ENCODE data around the gene LRRTM2. TPM values are rescaled to one million over a fixed set of nuclear protein-coding genes. Genes with fewer than 3 reads are reported as not detected.
A peak's percentile ranks its signal among the peaks of the same experiment; 100 is the strongest.

LRRTM2 gene
- total and polyA plus RNA-seq, 5 donors, result 0.07 to 0.31 (median 0.17) TPM; not detected in 2

GRCh38 chr5:138878437-138879235 is 3.5 kb upstream of the LRRTM2 start:
- no peaks in the 10 kb centered on the region for H3K9me3 ChIP-seq (ENCODE audit: control insufficient read depth, low read length)
- intact Hi-C loops (cut with DNase I), result no loop called here
- DNase-seq (peak in 2 of 3 donors; percentile 18 to 52), ATAC-seq (no peak)
- no peak overlapping the region for H3K4me3 ChIP-seq (ENCODE audit: low read length)
- no peak overlapping the region for H3K27ac ChIP-seq (ENCODE audit: low read length)
- no peaks in the 10 kb centered on the region for H3K27me3 ChIP-seq (ENCODE audit: control insufficient read depth, insufficient read depth)
- H3K4me1 ChIP-seq (ENCODE audit: control insufficient read depth, insufficient read depth, low read length), result peaks cover 14% of the 10 kb centered on the region
- 56% methylated on average over 7 of the region's 7 CpGs for WGBS

- no peak overlapping the region for H3K27ac ChIP-seq (ENCODE audit: low read length)
- DNase-seq (no peak), ATAC-seq (no peak)
- H3K4me3 ChIP-seq (ENCODE audit: low read length), result no peak overlapping the region
- H3K27me3 ChIP-seq (ENCODE audit: control insufficient read depth, insufficient read depth), result no peaks in the 10 kb centered on the region
- H3K9me3 ChIP-seq (ENCODE audit: control insufficient read depth, low read length), result no peaks in the 10 kb centered on the region
- intact Hi-C loops (cut with DNase I), result no loop called here
- H3K4me1 ChIP-seq (ENCODE audit: control insufficient read depth, insufficient read depth, low read length), result peaks cover 14% of the 10 kb centered on the region
- 96% methylated on average over 4 of the region's 4 CpGs for WGBS
Observed at GRCh38 chr5:138876811-138877210, 1.7 kb upstream of the LRRTM2 start.

DNA sequence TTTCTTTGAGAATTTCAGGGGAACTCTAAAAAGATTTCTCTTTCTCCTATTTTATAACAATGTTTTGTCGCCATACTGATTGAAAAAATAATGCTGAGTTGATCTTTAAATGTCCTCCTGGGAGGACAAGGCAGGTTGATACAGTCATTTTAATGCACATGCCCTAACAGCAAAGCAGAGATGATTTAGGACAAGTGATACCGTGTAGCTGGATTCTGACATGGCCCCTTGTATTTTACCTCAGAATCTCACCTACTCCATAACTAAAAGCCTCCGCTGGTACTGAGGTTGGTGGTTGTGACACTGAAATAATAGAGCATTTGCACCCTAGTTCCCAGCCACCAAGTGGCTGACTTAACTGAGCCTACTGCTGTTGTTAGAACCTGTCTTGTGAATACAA is 811 bp upstream of the LRRTM2 start:
- ATAC-seq, result no peak
- intact Hi-C loops (cut with DNase I), result no loop called here
- Histone ChIP-seq H3K4me1 (ENCODE audit: control insufficient read depth, insufficient read depth, low read length) (peaks cover 14% of the 10 kb centered on the region), H3K27me3 (ENCODE audit: control insufficient read depth, insufficient read depth) (no peaks in the 10 kb centered on the region), H3K4me3 (ENCODE audit: low read length) (no peak overlapping the region), H3K9me3 (ENCODE audit: control insufficient read depth, low read length) (no peaks in the 10 kb centered on the region), H3K27ac (ENCODE audit: low read length) (no peak overlapping the region)
- 95% methylated on average over 3 of the region's 3 CpGs for WGBS
- DNase-seq, result no peak

DNA sequence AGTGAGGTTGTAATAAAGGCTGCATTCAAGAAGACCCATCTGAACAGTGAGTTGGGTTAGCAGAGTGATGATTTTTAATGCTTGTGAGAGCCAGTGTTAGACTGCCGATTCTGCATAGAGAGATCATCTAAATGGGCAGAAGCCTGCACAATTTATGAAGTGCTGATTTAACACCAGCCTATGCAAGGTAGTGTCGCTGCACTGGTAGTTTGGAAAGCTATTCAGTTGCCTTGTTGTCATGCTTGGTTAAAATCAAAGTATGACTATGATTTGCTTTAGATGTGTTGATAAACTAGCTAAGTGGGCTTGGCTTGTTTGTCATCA is 379 bp upstream of the LRRTM2 start:
- no peak overlapping the region for H3K4me3 ChIP-seq (ENCODE audit: low read length)
- 72% methylated on average over 2 of the region's 2 CpGs for WGBS
- DNase-seq (no peak), ATAC-seq (no peak)
- H3K27me3 ChIP-seq (ENCODE audit: control insufficient read depth, insufficient read depth), result no peaks in the 10 kb centered on the region
- no peaks in the 10 kb centered on the region for H3K9me3 ChIP-seq (ENCODE audit: control insufficient read depth, low read length)
- intact Hi-C loops (cut with DNase I), result no loop called here
- no peak overlapping the region for H3K27ac ChIP-seq (ENCODE audit: low read length)
- peaks cover 14% of the 10 kb centered on the region for H3K4me1 ChIP-seq (ENCODE audit: control insufficient read depth, insufficient read depth, low read length)

- intact Hi-C loops (cut with DNase I), result no loop called here
- ATAC-seq (no peak), DNase-seq (no peak)
- 65% methylated on average over 6 of the region's 6 CpGs for WGBS
- Histone ChIP-seq H3K4me3 (ENCODE audit: low read length) (no peak overlapping the region), H3K4me1 (ENCODE audit: control insufficient read depth, insufficient read depth, low read length) (peaks cover 11% of the 10 kb centered on the region), H3K9me3 (ENCODE audit: control insufficient read depth, low read length) (no peaks in the 10 kb centered on the region), H3K27me3 (ENCODE audit: control insufficient read depth, insufficient read depth) (no peaks in the 10 kb centered on the region), H3K27ac (ENCODE audit: low read length) (no peak overlapping the region)
Observed at GRCh38 chr5:138874241-138874640, 894 bp downstream of the LRRTM2 start.

DNA sequence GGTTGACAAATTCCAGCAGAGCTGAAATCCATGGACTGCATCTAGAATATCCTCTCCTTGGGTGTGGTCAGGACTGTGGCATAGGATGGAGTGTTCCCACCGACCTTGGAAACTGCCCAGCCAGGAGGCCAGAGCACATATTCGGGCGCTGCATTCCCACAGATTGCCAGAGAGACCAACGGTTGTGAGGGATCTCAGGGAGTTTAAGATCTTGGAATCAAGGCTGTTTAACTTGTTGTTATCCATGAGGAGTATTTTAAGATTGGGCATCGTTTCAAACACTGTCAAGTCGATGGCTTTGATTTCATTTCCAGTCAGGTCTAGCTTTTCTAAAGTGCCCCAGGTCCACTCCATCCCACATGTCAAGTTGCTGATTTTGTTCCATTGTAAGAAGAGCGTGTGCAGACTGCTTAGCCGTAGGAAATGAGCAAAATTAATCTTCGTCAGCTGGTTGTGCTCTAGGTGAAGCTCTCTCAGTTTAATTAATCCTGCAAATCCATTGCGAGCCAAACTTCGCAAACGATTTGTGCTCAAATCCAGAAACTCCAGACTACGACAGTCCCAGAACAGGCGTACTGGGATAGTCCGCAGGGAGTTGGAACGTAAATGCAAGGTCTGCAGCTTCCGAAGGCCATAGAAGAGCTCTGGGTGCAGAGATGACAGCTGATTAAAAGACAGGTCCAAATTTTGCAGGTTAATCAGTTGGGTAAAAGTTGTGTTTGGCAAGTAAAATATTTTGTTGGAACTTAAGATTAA is 1.5 kb downstream of the LRRTM2 start:
- no peak overlapping the region for H3K27ac ChIP-seq (ENCODE audit: low read length)
- H3K4me3 ChIP-seq (ENCODE audit: low read length), result no peak overlapping the region
- 71% methylated on average over 17 of the region's 17 CpGs for WGBS
- no peaks in the 10 kb centered on the region for H3K27me3 ChIP-seq (ENCODE audit: control insufficient read depth, insufficient read depth)
- peaks cover 8% of the 10 kb centered on the region for H3K4me1 ChIP-seq (ENCODE audit: control insufficient read depth, insufficient read depth, low read length)
- intact Hi-C loops (cut with DNase I), result no loop called here
- DNase-seq (no peak), ATAC-seq (no peak)
- no peaks in the 10 kb centered on the region for H3K9me3 ChIP-seq (ENCODE audit: control insufficient read depth, low read length)

GRCh38 chr5:138872841-138873465 is 2.2 kb downstream of the LRRTM2 start:
- no peak overlapping the region for H3K4me3 ChIP-seq (ENCODE audit: low read length)
- 73% methylated on average over 6 of the region's 6 CpGs for WGBS
- no peak overlapping the region for H3K27ac ChIP-seq (ENCODE audit: low read length)
- intact Hi-C loops (cut with DNase I), result no loop called here
- H3K4me1 ChIP-seq (ENCODE audit: control insufficient read depth, insufficient read depth, low read length), result peaks cover 12% of the 10 kb centered on the region
- no peak for DNase-seq
- no peaks in the 10 kb centered on the region for H3K9me3 ChIP-seq (ENCODE audit: control insufficient read depth, low read length)
- no peaks in the 10 kb centered on the region for H3K27me3 ChIP-seq (ENCODE audit: control insufficient read depth, insufficient read depth)
- ATAC-seq, result no peak

DNA sequence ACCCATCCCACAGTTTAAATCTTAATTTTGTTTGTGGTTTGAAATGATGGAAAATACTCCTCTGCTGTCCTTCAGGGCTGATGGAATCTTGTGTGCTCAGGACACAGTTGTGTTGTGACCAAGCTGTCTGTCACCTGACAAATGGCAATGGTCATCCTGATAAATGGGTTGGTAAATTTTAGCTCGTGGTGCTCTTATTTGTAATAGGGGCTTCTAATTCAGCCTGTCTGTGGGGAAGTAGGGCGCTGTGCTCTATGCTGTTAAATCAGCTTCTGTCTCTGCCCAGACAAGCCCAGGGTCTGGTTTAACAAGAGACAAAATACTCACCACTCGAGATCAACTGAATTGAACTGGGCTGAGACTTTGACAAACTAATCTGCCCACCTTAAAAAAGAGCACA is 4.5 kb downstream of the LRRTM2 start:
- intact Hi-C loops (cut with DNase I), result no loop called here
- no peaks in the 10 kb centered on the region for H3K9me3 ChIP-seq (ENCODE audit: control insufficient read depth, low read length)
- no peaks in the 10 kb centered on the region for H3K27me3 ChIP-seq (ENCODE audit: control insufficient read depth, insufficient read depth)
- no peak overlapping the region for H3K4me3 ChIP-seq (ENCODE audit: low read length)
- 56% methylated on average over 3 of the region's 3 CpGs for WGBS
- DNase-seq (no peak), ATAC-seq (no peak)
- H3K4me1 ChIP-seq (ENCODE audit: control insufficient read depth, insufficient read depth, low read length), result peaks cover 10% of the 10 kb centered on the region
- no peak overlapping the region for H3K27ac ChIP-seq (ENCODE audit: low read length)

DNA sequence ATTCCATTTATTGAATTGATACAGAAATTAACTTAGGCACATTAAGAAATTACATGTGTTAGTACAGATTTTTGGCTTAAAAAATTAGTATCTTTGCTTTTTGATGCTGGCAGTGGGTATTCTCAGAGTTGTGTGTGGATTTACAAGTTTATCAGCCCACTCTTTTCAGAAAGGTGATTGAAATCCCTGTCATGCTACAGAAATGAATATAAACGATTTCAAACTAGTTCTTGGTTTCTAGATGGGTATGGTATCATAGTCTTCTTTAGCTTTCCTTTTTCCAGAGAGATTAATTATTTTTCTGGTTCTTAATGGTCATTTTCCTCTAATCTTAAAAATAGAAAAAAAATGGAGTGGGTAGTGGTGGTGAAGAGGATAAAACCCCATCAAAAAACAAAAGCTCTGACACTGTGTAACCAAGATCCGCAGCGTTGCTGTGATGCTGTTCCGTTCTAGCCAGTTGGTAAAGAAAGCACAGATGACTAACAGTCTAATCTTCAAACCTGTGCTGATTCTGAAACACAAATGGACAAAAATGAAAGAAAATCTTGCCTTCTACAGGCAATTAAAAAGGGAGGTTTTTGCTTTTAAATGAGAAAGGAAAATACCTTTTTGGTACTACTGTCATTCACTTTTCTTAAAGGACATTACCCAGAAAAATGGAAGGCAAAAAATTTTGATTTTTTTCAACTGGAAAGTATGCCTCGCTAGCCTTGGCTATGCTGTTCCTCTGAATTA is 5.2 kb downstream of the LRRTM2 start:
- DNase-seq (no peak), ATAC-seq (peak; percentile 68 to 79)
- Histone ChIP-seq H3K27me3 (ENCODE audit: control insufficient read depth, insufficient read depth) (no peaks in the 10 kb centered on the region), H3K4me3 (ENCODE audit: low read length) (no peak overlapping the region), H3K9me3 (ENCODE audit: control insufficient read depth, low read length) (no peaks in the 10 kb centered on the region), H3K27ac (ENCODE audit: low read length) (no peak overlapping the region), H3K4me1 (ENCODE audit: control insufficient read depth, insufficient read depth, low read length) (peaks cover 9% of the 10 kb centered on the region)
- intact Hi-C loops (cut with DNase I), result no loop called here
- WGBS, result 46% methylated on average over 5 of the region's 5 CpGs

DNA sequence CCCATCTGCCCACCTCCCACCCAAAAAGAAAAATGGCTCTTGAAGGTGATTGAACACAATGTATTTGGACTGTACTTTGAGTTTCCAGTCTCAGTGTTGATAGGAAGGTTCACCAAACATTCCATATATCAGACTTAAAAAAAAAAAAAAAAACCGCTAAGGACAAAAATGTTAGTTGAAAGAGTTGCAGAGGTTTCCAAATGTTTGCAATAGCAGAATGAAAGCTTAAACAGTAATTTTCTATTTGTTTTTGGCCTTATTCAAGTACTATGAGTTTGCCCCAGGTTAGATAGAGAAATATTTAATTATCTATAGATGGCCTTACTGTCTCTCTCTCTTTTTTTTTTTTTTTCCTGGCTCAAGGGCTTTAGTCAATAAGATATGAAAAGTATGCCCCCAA is 6.1 kb downstream of the LRRTM2 start:
- 90% methylated on average over 1 of the region's 1 CpG for WGBS
- H3K27ac ChIP-seq (ENCODE audit: low read length), result no peak overlapping the region
- no peak for ATAC-seq
- H3K9me3 ChIP-seq (ENCODE audit: control insufficient read depth, low read length), result no peaks in the 10 kb centered on the region
- intact Hi-C loops (cut with DNase I), result no loop called here
- DNase-seq, result no peak
- H3K4me3 ChIP-seq (ENCODE audit: low read length), result no peak overlapping the region
- H3K27me3 ChIP-seq (ENCODE audit: control insufficient read depth, insufficient read depth), result no peaks in the 10 kb centered on the region
- H3K4me1 ChIP-seq (ENCODE audit: control insufficient read depth, insufficient read depth, low read length), result peaks cover 9% of the 10 kb centered on the region

GRCh38 chr5:138867011-138867410 is 8.1 kb downstream of the LRRTM2 start:
- Histone ChIP-seq H3K27me3 (ENCODE audit: control insufficient read depth, insufficient read depth) (no peaks in the 10 kb centered on the region), H3K27ac (ENCODE audit: low read length) (no peak overlapping the region), H3K4me3 (ENCODE audit: low read length) (no peak overlapping the region), H3K9me3 (ENCODE audit: control insufficient read depth, low read length) (no peaks in the 10 kb centered on the region), H3K4me1 (ENCODE audit: control insufficient read depth, insufficient read depth, low read length) (peaks cover 9% of the 10 kb centered on the region)
- DNase-seq, result no peak
- intact Hi-C loops (cut with DNase I), result no loop called here
- WGBS, result 90% methylated on average over 1 of the region's 1 CpG
- peak in 1 of 2 donors; percentile 9 for ATAC-seq

Measured in right cardiac atrium (tissue), 5 donors.